NCI-H446 (cell line): ENCODE measurements around the gene ARHGAP42.
"Not testable (repeated sequence)": the region's sequence is repeated elsewhere in the genome, so short reads cannot be mapped to it uniquely, and the experiment has no call there.

Source experiments
- DNase-seq, 2 experiments: peaks; one replicate each; lab custom pipeline; 2025; lab: John Stamatoyannopoulos, UW

The ARHGAP42 gene

DNA sequence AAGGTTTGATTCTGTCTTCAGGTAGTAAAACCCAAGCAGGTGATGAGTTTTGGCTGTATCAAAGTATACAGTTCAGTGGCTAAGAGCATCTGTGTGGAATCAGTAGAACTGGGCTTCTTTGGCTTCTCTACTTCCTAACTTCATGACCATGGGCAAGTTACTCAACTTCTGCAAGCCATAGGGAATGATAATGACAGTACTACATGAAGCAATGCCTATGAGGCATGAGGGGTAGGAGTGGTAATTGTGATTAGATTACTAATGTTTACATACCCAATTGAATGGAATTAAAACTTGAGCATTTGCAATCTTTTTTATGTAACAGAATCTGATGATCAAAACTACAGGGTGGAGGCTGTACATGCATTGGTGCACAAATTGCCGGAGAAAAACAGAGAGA, 278.3 kb downstream of the ARHGAP42 start:
- DNase-seq, result no peak

DNA sequence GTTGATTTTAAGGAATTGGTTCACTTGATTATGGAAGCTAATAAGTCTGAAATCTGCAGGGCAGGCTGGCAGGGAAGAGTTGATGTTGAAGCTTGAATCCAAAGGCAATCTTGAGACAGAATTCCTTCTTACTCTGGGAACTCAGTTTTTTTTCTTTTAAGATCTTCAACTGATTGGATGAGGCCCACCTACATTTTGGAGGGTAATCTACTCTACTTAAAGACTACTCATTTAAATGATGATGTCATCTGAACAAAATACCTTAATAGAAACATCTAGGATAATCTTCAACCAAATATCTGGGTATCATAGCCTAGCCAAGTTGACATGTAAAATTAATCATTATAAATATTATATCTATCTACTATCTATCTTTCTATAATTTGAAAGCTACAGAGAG, 279.3 kb downstream of the ARHGAP42 start:
- DNase-seq, result no peak

DNA sequence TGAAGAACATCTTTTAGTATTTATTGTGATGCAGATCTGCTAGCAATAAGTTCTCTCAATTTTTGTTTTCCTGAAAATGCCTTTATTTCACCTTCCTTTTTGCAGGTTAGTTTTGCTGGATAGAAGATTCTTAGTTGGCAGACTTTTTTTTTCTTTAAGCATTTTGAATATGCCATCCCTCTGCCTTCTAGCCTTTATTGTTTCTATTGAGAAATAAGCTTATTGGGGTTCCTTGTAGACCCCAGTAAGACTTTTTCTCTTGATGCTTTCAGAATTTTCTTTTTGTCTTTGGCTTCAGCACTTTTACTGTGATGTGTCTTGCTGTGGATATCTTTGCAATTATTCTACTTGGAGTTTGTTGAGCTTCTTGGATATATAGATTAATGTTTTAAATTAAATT, 281.9 kb downstream of the ARHGAP42 start:
- DNase-seq, result no peak

DNA sequence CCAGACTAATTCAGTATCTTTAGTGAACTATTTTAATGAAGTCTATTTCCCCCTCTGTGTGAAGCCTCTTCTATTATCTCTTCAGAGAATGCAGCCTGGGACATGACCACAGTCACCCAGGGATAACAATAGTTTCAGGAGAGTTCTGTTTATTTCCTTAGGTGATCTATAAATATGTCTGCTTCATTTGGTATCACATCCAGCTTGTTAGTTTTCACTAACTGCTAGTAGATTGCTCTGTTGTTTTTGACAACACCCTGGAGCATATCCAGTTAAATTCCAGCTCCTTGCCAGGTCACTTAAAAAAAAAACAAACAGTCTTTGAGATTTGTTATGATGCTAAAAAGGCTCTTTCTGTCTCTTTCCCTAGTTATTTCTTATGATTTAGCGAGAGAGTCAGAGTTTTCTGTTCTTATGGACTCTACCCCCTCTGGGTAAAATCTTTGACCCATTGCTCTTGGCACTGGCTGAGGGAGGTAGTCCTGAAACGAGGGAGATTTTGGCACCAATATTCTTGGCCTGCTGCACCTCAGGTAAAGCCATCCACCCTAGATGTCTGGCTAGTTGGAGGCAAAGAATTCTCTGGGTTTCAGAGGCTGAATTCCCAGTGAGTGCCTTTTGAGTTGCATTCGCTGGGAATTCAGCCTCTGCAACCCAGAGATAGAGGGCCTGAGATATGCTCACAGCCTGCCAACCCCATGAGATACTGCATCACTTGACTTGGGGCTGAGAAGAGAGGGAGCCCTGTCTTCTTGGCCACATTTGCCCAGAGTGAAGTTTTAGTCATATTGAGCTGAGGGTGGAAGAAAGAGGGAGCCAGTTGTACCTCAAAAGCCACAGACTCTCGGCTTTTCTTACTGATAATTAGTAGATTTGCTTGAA, 283.4 kb downstream of the ARHGAP42 start:
- DNase-seq, result no peak

DNA sequence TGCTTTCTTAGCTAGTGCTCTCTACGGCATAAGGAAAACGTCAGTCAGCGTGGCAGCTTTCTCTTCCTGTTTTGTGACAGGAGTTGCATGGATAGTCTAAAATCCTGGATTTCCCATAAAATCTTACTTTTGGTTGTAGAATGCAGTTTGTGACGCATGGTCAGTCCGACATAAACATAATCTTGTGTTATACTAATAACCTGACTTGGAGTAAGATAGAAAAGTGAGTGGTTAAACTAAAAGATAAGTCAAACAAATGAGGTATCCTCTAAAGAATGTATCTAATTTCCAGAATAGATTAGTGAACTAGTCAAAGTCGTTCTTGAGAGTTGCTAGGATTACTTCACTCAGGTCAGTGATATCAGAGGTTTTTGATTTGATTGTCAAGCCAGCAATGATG, 285.0 kb downstream of the ARHGAP42 start:
- DNase-seq, result no peak

DNA sequence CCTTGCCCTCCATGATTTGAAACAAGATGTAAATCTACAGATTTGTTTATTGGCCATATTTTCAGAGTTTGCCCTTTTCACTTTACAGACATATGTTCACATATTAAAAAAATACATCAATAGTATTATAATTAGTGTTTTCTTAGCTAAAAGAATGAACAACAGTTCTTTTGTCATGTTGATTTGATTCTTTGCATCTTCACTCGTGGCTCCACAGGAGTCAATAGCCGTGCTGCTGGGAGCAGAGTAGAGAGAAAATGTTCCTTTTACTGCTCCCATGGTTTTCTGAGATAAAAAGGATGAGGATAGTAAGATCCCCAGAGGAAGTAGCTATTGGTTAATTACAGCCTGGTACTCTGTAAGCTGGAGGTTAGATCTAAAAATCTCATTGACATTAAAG, 291.4 kb downstream of the ARHGAP42 start:
- no peak for DNase-seq

DNA sequence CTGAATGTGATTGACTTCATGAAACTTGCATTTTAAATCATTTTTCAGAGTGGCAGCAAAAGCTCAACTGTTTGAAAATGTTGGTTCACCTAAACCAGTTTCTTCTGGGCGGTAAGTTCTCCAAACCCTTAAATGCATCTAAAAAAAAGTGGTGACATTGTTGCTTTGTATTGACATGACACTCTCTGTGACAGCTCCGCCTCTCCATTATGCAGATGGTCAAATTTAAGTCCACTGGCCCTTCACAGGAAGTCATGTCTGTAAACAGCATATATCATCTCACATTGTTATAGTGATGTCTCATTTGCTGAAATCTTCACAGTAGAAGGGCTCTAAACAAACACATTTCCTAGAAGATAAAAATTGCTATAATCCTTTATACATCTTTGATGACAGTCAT, 291.9 kb downstream of the ARHGAP42 start:
- no peak for DNase-seq

DNA sequence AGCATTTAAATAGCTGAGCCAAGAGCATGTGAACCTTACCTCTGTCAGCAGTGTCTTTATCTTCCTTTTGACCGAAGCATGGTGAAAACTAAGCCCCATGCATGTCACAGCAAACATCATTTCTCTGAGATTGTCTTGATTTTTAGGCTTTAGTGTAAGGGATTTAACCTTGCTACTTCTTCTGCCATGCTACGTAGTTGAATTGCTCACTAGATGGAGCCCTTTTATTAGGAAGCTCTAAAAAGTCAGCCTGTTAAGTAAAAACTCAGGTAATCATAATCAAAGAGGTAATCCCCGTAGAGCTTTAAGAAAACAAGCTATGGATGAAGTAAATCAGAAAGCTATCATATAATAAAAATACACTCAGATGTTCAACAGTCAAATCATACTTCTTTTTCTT, 293.1 kb downstream of the ARHGAP42 start:
- no peak for DNase-seq

DNA sequence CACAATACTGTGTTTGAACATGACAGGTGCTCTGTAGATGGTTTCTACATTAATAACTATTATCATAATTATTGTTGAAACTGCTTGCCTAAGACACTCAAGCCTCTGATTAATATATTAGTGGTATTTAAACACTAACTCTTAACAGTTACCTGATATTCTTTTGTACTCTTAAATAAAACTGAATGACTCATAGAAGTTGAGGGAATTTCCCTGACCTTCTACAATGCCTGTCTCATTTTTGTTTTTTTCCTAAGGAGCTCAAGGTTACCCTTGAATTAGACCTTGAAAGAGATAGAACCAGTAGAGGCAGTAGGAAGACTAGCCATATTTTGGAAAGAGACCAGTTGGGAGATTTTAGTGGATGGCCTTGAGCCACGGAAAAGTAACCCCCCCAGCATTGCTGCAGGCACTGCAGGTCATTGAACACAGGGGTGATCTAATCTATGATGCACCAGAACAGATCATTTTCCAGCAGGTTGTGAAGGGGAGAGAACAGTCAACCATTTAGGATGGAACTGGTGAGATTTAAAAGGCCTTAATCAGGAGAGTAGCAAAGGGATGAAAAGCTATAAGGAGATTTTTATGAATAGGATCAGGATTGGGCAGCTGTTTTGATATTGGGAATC, 294.2 kb downstream of the ARHGAP42 start:
- DNase-seq, result no peak

DNA sequence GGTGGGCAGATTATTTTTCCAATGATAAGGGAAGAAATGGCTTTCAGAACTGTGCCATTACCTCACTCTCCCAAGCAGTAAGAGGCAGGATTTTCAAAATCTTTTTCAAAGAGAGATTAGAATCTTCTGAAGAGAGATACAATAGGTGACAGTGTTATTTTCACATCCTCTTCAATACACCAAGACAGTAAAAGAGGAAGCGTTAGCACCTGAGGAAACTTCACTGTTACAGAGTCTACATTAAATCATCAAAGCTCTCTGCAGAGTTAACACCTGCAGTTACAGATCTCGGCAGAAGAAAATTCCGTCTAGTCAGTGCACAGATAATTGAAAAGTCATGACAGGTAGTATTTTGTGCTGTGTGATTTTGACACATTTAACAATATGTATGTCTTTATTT, 297.6 kb downstream of the ARHGAP42 start:
- no peak for DNase-seq

DNA sequence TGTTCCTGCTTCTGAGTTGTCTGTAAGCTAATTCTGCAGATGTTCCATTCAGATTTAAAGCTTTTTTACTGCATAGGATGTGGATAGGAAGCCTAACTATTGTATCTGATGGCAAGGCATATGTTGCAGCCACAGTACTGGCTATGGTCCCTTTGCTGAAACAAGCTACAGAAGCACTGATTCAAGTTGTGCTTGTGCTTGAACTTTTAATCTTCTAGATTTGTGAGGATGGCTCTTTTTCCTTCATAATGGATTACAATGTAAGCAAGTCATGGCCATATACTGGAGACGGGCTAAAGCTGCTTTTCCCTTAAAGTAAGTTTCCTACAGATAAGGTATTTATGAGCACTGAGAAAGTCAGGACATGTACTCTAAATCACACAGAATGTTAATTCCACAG, 303.8 kb downstream of the ARHGAP42 start:
- DNase-seq, result no peak

DNA sequence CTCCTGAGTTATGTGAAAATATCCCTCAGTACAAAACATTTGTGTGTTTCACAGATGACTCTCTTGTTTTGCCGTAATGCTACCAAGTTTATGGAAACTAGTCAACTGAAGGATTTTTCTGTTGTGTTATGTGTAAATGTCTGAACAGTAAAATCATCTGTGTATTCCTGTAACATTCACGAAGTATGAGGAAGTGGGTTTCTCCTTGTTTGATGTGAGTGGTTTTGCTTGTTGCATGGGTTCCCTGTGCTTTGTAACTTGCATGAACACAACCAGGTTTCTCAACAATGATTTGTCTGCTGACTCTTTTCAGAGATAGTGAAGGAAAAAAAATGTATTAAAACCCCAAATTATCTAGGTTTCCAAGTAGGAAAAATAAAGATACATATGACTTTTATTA, 304.5 kb downstream of the ARHGAP42 start:
- no peak for DNase-seq

DNA sequence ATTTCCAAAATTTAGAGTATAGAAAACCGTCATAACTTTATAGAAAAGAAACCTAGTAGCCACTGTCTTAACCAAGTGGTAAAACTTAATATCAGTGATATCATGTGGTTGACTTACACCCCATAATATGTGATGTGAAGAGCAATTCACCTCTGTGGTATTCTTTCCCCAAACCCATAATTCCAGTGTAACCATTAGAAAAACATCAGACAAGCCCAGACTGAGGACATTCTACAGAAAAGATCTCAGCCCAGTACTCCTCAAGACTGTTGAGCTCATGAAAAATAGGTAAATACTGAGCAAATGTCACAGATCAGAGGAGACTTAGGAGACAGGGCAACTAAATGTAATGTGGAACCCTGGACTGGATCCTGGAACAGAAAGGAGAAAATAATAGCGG, 307.9 kb downstream of the ARHGAP42 start:
- no peak for DNase-seq

DNA sequence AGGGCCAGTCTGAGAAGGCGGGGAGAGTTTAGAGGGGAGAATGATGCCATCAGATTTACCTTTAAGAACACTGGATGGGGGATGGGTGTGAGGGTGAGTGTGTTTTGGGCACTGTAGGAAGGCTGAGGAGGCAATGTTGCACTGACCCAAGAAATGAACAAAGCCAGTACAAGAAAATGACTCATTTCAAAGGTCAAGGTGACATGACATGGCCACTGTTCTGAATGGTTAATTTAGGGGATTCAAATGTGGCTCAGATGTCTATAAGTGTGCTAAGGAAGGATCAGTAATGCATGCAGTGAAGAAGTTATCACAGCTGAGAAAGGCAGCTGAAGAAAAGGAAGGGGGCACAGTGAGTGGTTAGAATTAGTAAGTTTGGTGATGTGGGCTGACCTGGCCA, 312.7 kb downstream of the ARHGAP42 start:
- DNase-seq, result no peak

DNA sequence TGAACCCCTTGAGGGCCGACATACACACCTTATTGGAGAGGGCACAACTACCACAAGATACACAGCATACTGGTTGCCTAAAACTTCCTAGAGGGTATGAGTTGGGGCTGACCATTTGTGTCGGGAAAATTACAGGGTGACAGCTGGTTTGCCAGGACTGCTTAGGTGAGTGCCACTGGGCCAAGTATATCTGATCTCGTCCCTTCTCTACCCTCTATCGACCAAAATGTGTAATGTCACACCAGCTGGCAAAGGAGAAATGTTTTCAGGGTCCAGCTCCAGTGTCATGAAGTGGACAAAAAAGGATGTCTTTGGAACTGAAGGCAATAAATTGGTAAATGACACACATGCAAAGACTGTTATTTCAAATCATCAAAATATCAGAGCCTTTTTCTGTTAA, 316.4 kb downstream of the ARHGAP42 start:
- DNase-seq, result peak in 1 of 2 experiments; percentile 49

DNA sequence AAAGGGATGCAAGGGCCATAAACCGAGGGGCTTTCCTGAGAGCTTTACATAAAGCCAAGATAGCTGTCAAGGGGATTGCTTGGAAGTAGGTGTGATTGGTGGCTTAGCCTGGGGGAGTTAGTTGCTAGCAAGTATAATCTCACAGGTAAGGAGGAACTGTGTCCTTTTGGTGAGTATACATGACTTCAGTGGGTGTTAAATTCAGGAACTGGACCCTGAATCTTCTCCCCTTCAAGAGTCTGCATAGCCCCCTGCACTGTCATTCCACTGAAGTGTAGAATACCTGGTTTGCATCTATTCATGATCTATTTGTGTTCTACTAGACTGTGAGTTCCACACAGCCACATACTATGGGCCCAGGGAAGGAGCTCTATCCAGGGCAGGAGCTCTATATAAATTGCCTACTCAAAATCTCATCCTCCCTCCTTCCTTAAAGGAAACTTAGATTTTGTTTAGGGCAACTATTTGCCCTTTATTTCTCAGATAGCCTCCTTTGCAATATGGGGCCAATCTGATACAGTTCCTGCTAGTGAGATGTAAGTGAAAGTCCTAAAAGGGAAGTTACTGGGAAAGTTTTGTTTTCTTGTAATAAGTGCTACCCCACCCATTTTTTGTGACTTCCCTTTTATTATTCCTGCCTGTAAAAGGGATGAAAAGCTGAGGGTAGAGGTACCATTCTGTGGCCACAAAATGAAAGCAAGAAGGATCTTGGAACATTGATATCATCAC, 322.0 kb downstream of the ARHGAP42 start:
- no peak for DNase-seq

DNA sequence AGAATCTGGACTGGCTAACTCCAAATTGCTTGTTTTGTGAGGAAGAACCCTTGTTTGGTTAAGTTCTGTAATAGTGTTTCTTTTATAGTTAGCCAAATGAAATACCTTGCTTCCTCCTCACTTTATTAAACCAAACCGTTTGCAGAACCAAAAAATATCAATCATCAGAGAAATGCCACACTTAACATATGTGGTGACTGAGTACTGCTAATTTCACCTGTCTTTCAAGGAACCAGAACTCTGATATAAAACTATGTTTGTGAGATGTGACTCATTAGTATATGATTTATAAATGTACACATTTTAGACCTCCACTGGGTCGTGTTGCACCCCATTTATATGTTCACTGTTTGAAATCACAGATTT, 322.6 kb downstream of the ARHGAP42 start:
- DNase-seq, result no peak

DNA sequence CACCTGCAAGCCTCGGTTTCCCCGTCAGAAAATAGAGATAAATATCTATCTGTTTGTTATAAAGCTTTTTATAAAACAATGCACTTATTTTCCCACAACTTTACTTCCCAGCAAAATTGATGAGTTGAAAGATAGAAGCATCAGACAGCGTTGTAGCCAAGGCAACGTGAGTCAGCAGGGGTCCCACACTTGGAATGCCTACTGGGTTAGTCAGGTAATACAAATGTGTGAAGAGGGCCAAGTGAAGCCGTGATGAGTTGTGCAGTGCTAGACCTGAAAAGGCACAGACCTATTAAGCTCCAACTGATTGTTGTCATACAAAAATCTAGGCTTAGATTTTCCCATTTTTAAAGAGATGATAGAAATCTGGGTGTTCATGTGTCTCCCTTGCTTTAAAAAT, 323.8 kb downstream of the ARHGAP42 start:
- DNase-seq, result no peak

DNA sequence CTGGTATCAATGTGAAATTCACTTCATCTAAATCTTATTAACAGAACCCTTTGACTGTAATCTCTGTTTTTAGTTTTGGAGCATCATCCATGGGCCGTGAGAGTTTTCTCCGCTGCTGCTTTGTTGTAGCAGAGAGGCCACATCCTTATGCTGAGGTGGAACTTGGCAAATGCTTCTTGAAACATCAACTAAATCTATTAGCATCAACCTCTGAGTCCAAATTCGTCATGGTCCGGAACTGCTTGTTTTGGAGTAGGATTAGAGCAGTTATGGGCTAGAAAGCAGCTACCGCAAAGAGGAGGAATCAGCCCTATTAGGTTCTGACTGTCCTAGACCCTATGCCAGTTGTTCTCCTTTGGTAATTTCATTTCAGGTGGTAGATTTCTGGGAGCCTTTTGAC, 324.8 kb downstream of the ARHGAP42 start:
- no peak for DNase-seq

DNA sequence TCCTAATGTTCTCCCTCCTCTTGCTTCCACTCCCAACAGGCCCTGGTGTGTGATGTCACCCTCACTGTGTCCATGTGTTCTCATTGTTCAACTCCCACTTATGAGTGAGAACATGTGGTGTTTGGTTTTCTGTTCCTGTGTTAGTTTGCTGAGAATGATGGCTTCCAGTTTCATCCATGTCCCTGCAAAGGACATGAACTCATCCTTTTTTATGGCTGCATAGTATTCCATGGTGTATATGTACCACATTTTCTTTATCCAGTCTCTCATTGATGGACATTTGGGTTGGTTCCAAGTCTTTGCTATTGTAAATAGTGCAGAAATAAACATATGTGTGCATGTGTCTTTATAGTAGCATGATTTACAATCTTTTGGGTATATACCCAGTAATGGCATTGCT, 326.6 kb downstream of the ARHGAP42 start:
- DNase-seq, result not testable (repeated sequence)

DNA sequence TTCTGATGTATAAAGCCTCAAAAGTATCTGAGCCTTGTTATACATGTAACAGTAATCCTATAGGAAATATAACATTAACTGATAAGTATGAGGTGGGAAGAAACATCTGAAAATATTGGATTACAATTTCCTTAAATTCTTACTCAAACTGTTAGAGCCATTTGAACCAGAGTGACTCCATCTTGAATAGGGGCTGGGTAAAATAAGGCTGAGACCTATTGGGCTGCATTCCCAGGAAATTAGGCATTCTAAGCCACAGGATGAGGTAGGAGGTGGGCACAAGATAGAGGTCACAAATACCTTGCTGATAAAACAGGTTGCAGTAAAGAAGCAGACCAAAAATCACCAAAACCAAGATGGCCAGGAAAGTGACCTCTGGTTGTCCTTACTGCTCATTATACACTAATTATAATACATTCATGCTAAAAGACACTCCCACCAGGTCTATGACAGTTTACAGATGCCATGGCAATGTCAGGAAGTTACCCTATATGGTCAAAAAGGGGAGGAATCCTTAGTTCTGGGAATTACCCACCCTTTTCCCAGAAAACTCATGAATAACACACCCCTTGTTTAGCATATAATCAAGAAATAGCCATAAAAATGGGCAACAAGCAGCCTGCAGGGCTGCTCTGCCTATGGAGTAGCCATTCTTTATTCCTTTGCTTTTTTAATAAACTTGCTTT, 327.7 kb downstream of the ARHGAP42 start:
- DNase-seq, result no peak

DNA sequence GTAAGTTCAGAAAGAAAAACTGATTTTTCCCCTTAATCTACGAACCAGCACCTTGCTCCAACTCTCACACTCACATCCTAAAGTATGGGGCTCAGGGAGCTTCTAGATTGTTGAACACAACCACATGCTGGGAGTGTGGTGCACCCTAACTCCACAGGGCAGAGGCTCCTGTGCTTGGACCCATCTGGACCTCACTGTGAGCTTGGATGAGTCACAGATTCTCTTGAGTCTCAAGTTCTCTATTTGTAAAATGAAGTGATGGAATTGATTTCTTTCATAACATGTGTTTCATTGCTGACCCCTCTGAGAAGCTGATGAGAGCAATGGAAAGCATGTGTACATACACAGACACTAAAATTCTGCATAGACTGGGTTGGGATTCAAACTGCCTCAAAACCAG, 332.8 kb downstream of the ARHGAP42 start:
- no peak for DNase-seq

DNA sequence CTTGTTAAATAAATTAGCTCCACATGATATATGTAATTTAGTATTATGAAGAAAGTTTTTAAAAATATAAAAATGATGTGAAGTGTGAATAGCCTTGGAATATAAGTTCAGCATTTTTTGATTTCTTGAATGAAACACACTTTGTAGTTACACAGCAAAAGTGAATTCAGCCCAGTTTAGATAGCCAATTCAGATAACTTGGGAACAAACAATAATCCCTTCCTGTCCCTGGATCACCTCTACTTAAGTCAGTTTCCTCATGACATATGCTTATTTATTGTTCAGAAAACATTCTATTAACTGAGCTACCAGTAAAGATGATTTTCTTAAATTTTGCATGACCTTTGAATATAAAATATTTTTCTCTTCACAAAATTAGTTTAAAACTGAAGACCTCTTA, 335.2 kb downstream of the ARHGAP42 start:
- no peak for DNase-seq
